Activated CD4-positive, alpha-beta T cell treated with anti-CD3 and anti-CD28 coated beads, Interleukin-2, amount 50 U/mL, for 48 hours (primary cell): ENCODE results near the gene TGIF2LY.
"Not testable (repeated sequence)": the region's sequence is repeated elsewhere in the genome, so short reads cannot be mapped to it uniquely, and the experiment has no call there.

Experiments
- DNase-seq, 2 experiments: peaks; one replicate each; pipeline ENCODE4 v3.0.0-alpha.2; 2020

Gene TGIF2LY

DNA sequence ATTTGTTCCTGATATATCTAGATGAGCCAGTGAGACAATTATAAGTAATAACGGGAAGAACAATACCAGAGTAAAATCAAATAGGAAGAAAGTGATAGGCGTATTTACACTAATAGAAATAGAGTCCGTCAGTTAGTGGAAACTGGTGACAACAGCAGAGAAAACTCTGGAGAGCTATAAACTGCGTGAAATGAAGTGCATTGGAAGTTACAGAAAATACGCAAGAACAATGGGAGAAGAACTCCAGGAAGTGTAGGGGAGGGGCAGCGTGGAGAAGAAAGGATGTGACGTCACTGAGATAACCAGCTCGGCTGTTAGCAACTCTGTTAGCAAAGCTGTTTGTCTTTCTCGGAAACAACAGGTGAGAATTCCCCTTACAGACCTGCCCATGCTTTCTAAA, at the start of gene TGIF2LY:
Gene TGIF2LY, plus strand, starts transcription at position 301 of the 400 bp plus-strand sequence. CDS start 178 bp downstream, outside the sequence.
- not testable (repeated sequence) for DNase-seq
